HEK293 (cell line): ENCODE measurements around the gene ACVR1.

Experiments used
- KLF7 ChIP-seq: fragments of 450-650 bp; formaldehyde crosslinking; IDR thresholded peaks from 2 replicates; pipeline ENCODE4 v1.5.1; 2016; ENCODE audit warnings: missing biosample characterization, missing genetic modification characterization, borderline replicate concordance
- OSR2 ChIP-seq: fragments of 450-650 bp; formaldehyde crosslinking; IDR thresholded peaks from 2 replicates; pipeline ENCODE4 v1.5.1; 2016; ENCODE audit warnings: missing biosample characterization, missing genetic modification characterization
- ZNF335 ChIP-seq: fragments of 450-650 bp; formaldehyde crosslinking; conservative IDR thresholded peaks from 2 replicates; pipeline ENCODE4 v1.5.1; 2016; ENCODE audit warnings: missing biosample characterization, missing genetic modification characterization
- ZNF529 ChIP-seq: fragments of 450-650 bp; formaldehyde crosslinking; IDR thresholded peaks from 2 replicates; pipeline ENCODE4 v1.5.1; 2017; ENCODE audit warnings: missing genetic modification characterization, missing biosample characterization; ENCODE audit not compliant: insufficient replicate concordance
- ZNF558 ChIP-seq: fragments of 450-650 bp; formaldehyde crosslinking; IDR thresholded peaks from 2 replicates; pipeline ENCODE4 v1.5.1; 2016; ENCODE audit warnings: missing biosample characterization, missing genetic modification characterization
- ZNF626 ChIP-seq: fragments of 450-650 bp; sonication (Bioruptor Pico); formaldehyde crosslinking; IDR thresholded peaks from 2 replicates; pipeline ENCODE4 v1.5.1; 2018; ENCODE audit warnings: missing biosample characterization, missing genetic modification characterization, inconsistent platforms
- TF ChIP-seq, protein P1 (sequence below): fragments of 450-650 bp; formaldehyde crosslinking; IDR thresholded peaks from 2 replicates; pipeline ENCODE4 v1.5.1; 2016; ENCODE audit warnings: missing biosample characterization, missing genetic modification characterization

DNA sequence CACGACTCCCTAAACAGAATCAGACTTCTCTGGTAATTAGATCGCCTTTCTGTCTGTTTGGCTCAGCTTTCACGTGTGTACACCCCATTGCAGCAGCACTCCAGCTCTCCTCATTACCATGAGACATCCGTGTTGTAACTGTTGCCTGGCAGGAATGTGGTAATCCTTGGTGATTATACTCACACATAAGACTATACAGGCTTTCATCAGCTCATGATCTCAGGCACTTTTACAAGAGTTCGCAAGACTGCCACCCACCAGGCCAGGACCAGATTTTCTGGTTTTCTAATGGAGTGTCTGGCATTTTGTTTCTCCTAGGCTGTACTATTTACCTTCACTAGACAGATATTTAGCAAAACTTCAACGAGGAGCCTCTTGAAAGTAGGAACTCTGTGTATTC is 50.2 kb downstream of the ACVR1 start:
- no peak for TF ChIP-seq ZNF558 (tag by site-specific recombination)
- TF ChIP-seq, protein P1, sequence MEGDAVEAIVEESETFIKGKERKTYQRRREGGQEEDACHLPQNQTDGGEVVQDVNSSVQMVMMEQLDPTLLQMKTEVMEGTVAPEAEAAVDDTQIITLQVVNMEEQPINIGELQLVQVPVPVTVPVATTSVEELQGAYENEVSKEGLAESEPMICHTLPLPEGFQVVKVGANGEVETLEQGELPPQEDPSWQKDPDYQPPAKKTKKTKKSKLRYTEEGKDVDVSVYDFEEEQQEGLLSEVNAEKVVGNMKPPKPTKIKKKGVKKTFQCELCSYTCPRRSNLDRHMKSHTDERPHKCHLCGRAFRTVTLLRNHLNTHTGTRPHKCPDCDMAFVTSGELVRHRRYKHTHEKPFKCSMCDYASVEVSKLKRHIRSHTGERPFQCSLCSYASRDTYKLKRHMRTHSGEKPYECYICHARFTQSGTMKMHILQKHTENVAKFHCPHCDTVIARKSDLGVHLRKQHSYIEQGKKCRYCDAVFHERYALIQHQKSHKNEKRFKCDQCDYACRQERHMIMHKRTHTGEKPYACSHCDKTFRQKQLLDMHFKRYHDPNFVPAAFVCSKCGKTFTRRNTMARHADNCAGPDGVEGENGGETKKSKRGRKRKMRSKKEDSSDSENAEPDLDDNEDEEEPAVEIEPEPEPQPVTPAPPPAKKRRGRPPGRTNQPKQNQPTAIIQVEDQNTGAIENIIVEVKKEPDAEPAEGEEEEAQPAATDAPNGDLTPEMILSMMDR (tag by site-specific recombination), result no peak
- TF ChIP-seq ZNF529 (tag by site-specific recombination), result no peak
- no peak for TF ChIP-seq KLF7
- no peak for TF ChIP-seq ZNF626 (tag by site-specific recombination)
- no peak for TF ChIP-seq OSR2 (tag by site-specific recombination)
- TF ChIP-seq ZNF335, result no peak
